ENCODE results near the gene XRCC3.

GRCh38 chr14:103731481-103731880, 16.2 kb upstream of the XRCC3 start:
- TF ChIP-seq CTCF (IDR thresholded peaks at IDR 0.05): no peak
- no peak for TF ChIP-seq POLR2A (IDR thresholded peaks at IDR 0.05)

Measured in testis (tissue), 2 donors.